GM12865 (cell line): ENCODE results near the gene SRI.

Source experiments
- DNase-seq: peaks from one replicate; pipeline ENCODE4 v3.0.0; 2010; ENCODE audit warnings: low read depth
- H3K4me3 ChIP-seq: 2 replicates; pipeline ENCODE4 v1.5.1; 2011; ENCODE audit warnings: mild to moderate bottlenecking, low read depth, low read length, control low read depth
- CTCF ChIP-seq: IDR thresholded peaks from 2 replicates; pipeline ENCODE4 v1.5.1; 2011; ENCODE audit warnings: low read length, control low read depth, low read depth, inconsistent platforms; ENCODE audit not compliant: insufficient read depth; ENCODE audit errors: missing control alignments

Gene SRI

GRCh38 chr7:88204525-88205110 is 15.2 kb downstream of the SRI start:
- no peak overlapping the region for H3K4me3 ChIP-seq
- TF ChIP-seq CTCF = no peak
- no peak for DNase-seq

GRCh38 chr7:88203401-88203800 is 16.4 kb downstream of the SRI start:
- TF ChIP-seq CTCF = no peak
- H3K4me3 ChIP-seq = no peak overlapping the region
- no peak for DNase-seq

GRCh38 chr7:88202799-88203198 is 17.0 kb downstream of the SRI start:
- no peak overlapping the region for H3K4me3 ChIP-seq
- DNase-seq = peak; percentile 15
- TF ChIP-seq CTCF = no peak

- DNase-seq = no peak
- no peak for TF ChIP-seq CTCF
- H3K4me3 ChIP-seq = no peak overlapping the region
Measured at GRCh38 chr7:88202278-88202677, 17.6 kb downstream of the SRI start.

GRCh38 chr7:88201305-88201704 is 18.5 kb downstream of the SRI start:
- DNase-seq = no peak

GRCh38 chr7:88200789-88201188 is 19.0 kb downstream of the SRI start:
- H3K4me3 ChIP-seq = no peak overlapping the region
- DNase-seq = no peak
- no peak for TF ChIP-seq CTCF

More at GRCh38 chr7:88201305-88201704, 18.5 kb downstream of the SRI start:
- H3K4me3 ChIP-seq = no peak overlapping the region
- TF ChIP-seq CTCF = no peak

- no peak for DNase-seq
- no peak overlapping the region for H3K4me3 ChIP-seq
- TF ChIP-seq CTCF = no peak
Measured at GRCh38 chr7:88200261-88200660, 19.6 kb downstream of the SRI start.
